ENCODE measurements around the gene ARHGAP22.

GRCh38 chr10:48419714-48420113 is 185.2 kb downstream of the ARHGAP22 start:
- no peak for TF ChIP-seq CTCF (IDR thresholded peaks at IDR 0.05; ENCODE audit: insufficient read depth, low read length)
- no peak for TF ChIP-seq SPI1 (IDR thresholded peaks at IDR 0.05; ENCODE audit: borderline replicate concordance, low read depth)
- no peak for TF ChIP-seq POLR2AphosphoS5 (IDR thresholded peaks at IDR 0.05; ENCODE audit: low read depth)
